HG03097 (cell line): ENCODE measurements around the gene NEB.
"Not testable (repeated sequence)": the region's sequence is repeated elsewhere in the genome, so short reads cannot be mapped to it uniquely, and the experiment has no call there.

Experiments
- ATAC-seq: cut with Tn5 transposase; IDR thresholded peaks from one replicate; pipeline ENCODE4 v1.9.1; 2021; ENCODE audit not compliant: unreplicated experiment, low FRiP score

The NEB gene

GRCh38 chr2:151761687-151762086 is 27.4 kb upstream of the NEB start:
- ATAC-seq: no peak

DNA sequence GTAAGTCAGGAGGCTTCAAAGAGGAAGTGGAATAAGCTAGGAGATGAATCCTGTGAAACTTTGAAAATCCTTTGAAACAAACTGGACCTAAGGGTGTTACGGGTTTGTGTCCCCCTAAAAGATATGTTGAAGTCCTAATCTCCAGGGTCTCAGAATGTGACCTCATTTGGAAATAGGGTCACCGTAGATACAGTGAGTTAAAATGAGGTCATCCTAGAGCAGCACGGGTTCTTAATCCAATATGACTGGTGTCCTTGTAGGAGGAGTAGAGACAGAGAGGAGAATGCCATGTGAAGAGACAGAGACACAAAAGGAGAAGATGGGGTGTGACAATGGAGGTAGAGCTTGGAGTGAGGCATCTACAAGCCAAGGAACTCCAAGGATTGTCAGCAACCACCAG is 26.9 kb upstream of the NEB start:
- ATAC-seq: no peak

GRCh38 chr2:151760139-151760650 is 25.9 kb upstream of the NEB start:
- no peak for ATAC-seq

GRCh38 chr2:151758744-151759143 is 24.5 kb upstream of the NEB start:
- ATAC-seq: no peak

DNA sequence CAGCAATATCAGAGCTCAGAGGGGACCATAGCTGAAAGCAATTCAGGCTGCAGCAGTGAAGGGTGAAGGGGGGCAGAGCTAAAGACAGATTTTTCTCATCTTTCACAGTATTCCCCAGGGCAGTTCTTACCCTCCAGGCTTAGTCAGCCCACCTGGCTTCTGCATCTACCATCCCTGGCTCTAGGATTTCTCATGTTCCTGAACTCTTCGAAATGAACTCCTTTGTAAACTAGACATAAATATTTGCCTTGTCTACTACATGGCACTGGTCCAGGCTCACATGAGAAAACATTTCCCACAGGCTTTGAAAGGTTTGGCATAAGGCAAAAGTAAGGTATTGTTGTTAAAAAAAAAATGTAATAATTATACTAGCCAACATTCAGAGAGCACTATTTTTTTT is 23.6 kb upstream of the NEB start:
- ATAC-seq: no peak

GRCh38 chr2:151756820-151757219 is 22.5 kb upstream of the NEB start:
- no peak for ATAC-seq

DNA sequence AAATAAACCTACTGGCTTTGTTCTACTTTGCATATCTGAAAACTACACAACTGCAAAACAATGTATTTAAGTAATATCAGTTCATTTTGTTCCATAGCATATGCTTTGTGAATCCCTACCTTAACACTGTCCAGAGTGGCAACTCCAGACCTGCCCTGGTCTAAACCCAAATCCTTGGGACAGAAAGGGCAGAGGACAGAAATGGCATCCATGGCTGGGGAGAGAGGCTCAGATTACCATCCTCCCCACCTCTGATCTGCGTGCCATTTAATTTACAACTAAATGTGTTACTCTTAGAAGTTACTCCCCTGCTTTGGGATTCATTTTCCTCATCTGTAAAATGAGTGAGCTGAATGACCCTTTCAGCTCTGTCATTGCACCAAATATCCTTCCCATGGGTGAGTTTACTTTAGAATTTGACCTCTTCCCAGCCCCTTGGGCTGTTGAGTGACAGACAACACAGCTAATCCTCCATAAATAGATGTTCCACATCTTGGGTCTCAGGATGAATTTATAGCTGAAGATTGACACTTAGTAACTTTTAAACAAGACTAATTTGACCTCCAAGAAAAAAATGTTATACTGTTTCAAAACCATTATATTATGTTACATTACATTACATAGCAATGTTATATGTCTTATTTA is 20.1 kb upstream of the NEB start:
- no peak for ATAC-seq

DNA sequence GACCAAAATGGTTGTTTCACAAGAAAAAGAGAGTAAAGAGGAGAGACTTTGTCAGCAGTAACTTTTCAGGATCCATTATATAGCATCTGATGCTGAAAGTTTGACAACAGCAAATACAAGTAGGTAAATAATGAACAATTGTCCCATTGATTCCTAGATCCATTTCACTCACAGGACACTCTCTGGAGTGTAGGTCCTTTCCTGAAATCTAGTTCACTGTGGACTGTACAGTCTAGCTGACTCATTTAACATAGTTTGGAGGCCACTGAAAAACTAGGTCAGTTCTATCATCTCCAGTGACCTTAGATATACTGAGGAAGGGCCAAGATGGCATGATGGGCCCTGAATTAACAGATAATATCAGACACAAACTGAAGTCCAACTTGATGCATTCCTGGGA is 19.3 kb upstream of the NEB start:
- ATAC-seq: no peak

DNA sequence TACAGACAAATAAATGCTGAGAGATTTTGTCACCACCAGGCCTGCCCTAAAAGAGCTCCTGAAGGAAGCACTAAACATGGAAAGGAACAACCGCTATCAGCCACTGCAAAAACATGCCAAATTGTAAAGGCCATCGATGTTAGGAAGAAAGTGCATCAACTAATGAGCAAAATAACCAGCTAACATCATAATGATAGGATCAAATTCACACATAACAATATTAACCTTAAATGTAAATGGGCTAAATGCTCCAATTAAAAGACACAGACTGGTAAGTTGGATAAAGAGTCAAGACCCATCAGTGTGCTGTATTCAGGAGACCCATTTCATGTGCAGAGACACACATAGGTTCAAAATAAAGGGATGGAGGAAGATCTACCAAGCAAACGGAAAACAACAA is 11.0 kb upstream of the NEB start:
- ATAC-seq: not testable (repeated sequence)

- ATAC-seq: no peak
Observed at GRCh38 chr2:151730262-151730975, 3.9 kb downstream of the NEB start.

DNA sequence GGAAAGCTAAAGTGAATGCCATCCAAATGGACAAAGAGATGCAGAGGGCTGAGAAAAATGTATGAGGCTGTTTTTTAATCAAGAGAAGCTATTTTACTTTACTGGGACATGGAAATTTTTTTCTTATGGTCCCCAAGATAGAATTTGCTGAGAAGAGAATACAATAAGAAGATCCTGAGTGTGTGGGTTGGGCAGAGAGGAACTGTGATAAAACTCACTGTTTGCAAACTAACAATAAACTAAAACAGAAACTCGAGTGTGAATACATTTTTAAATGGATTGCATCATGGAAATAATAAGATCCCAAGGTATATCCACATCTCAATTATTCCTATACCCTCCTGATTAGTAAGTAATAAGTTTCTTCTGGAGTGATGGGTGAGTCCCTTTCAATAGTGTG is 4.4 kb downstream of the NEB start:
- no peak for ATAC-seq

DNA sequence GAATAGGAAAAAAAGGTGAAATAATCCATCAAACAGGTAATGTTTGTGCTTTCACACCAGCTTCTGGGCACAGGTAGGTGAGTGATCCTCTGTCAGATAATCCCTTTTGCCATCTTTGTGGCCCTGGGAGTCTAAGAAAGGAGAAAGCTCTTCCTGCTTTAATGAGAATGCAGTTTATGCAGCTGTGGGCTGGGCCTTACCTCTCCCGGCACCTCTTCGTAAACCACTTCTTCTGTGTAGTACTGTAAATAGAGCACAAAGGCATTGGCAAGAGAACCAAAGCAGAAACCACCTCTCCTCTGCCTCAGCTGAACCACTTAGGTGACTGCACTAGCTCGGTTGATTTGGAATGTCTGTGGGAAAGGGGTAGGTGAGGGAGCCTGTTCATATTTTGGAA is 4.9 kb downstream of the NEB start:
- no peak for ATAC-seq

DNA sequence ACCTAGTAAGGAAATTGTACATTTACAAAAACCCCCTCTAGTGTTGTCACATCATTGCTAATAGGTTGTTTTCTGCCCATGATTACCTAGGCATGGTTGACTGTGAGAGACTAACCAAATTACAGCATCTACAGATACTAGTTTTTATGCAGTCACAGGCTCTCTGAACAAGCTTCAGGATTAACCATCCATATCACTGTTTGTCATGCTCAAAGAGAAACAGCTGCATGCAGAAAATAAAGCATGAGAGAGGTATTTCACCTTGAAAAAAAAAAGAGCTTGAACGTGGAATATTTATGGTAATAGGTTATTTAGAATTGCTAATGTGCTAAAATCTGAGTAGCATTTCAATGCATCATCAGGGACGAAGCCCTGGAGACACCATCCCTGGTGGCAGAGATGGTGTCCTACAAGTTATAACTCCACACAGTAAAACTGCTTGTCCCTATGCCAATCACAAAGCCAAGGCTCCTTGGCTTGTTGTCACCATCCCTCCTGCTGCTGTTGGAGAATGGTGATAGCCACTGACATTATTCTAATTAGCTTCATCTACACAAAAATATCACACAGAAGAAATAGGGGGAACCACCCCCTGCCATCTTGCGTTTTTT is 5.4 kb downstream of the NEB start:
- ATAC-seq: no peak

DNA sequence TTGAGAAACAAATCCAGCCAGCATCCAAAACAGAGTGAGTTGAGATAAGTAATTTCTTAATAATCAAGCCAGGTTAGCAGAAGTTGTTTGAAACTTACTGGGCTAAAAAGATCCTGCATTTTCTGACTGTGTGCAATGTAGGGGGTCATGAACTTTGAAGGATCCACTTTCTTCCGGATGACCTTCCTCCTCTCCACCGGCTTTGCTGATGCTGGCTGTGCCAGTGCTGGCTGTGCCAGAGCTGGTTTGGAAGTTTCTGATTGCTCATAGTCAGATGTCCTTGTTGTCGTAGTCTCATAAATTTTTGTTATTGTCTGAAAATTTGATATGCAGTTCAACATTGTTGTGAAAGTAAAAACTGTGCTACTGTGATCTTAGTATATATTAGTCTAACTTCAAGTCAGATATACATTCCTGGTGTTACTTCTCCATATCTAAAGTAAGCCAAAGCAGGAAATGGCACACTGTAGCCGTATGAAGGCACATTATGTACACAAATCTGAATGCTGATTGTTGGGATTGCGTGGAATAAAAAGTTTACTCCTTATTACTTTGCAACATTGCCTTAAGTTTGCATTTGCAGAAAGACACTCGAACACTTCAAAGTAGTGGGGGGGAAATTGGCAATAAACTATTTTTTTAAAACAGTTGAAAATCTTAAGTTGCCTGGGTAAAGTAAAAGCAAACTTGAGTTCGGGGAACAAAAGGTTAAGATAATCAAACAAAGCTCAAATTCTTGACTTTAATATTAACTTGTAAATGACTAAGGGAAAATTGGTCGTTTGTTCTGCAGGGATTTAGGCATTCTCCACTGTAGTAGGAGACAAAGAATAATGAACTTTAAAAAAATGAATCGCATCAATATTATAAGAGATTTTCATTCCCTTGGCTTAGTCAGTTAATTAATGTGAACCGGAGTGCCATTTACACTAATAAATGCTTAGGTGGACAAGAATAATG is 6.4 kb downstream of the NEB start:
- ATAC-seq: no peak

DNA sequence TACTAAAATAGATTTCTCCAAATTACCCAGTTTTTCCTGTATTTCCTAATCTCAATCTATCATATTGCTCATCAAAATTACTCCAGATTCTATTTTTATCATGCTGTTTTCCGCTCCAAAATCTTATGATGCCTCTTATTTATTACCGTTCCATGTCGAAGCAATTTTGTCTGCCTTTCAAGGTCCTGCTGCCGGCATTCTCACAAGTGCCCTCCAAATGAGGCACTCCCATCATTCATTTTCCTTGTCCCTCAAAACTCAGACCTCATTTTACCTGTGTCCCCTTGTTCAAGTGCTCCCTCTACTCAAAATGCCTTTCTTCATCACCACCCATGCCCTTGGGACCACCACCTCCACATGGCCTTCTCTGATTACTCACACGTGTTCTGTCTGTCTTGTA is 13.1 kb downstream of the NEB start:
- no peak for ATAC-seq

DNA sequence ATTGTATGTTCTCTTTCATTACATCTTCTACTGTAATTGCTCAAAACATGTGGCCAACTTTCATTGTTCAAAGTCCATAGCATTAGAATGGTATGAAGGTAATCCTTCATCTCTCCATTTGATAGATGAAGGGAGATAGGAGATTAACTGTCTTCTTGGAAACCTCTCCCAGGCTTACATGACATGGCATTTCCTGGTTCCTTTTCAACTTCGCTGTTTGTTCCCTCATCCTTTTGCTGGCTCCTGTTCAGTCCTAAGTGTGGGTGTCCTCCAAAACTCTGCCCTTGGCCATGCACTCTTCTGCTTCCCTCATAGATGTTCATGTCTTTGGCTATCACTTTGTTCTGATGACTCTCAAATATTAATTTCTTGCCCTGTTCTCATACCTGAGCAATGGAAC is 13.8 kb downstream of the NEB start:
- ATAC-seq: no peak

DNA sequence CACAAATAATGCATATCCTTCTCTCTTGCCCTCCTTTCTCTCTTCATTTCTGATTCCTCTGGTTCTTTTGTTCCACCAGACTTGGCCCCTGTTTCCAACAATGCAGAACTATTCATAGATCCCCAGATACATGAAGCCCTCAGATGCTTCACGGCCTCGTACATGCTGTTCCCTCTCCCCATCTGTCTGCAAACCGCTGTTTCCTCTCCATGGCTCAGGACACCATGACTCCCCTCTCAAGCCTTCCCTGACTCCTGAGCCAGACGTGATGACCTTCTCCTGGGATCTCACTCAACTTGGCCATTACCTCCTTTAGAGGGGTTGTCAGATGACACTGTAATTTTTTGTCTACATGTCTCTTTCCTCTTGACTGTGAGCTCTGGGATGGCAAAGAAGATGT is 15.5 kb downstream of the NEB start:
- no peak for ATAC-seq

GRCh38 chr2:151718247-151718646 is 16.0 kb downstream of the NEB start:
- ATAC-seq: no peak

- ATAC-seq: no peak
Observed at GRCh38 chr2:151716721-151717120, 17.6 kb downstream of the NEB start.

DNA sequence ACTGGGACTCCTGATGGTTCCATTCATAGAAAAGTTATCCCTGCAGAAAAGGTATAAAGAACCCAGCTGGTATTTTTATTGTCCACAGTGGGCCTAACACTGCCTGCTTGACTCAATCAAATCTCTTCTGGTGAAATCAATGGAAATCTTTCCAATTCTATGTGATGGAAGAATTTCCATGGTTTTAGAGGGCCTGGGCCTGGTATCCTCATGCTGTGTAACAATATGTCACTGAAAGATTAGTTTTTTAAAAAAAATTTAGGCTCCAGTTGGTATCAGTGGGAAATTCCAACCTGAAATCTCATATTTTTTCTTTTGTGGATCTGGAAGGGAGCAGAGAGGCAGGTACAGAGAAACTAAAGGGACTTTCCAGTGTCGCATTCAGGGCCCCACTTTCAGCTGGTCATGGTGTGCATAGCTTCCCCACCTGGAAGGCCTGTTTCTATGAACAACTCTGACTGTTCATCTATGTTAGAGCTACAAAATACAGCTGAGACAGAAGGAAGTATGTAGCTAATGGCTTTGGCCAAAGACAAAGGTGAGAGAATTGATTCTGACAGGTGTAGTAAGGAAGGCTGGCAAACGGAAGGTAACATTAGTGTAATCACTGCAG is 20.9 kb downstream of the NEB start:
- ATAC-seq: no peak
